ENCODE measurements around the gene CAMK1. TPM values are rescaled to one million over a fixed set of nuclear protein-coding genes. Genes with fewer than 3 reads are reported as not detected.

The CAMK1 gene
- total and polyA plus RNA-seq, 9 of the 15 experiments (the other 6 are each of a cell fraction or from before 2014, with no cell fraction given) = 0.23 to 10.7 (median 6.0) TPM

- TF ChIP-seq PHF8 (IDR thresholded peaks at IDR 0.05; ENCODE audit: borderline replicate concordance, low read length) = peak; percentile 93
- TF ChIP-seq ZBTB9 (CRISPR knock-in tag; IDR thresholded peaks at IDR 0.05) = peak; percentile 82; the same call in 1 of the 2 replicates
- no peak for TF ChIP-seq RHOXF2B (CRISPR knock-in tag; conservative IDR thresholded peaks at IDR 0.05)
- TF ChIP-seq, protein P1, sequence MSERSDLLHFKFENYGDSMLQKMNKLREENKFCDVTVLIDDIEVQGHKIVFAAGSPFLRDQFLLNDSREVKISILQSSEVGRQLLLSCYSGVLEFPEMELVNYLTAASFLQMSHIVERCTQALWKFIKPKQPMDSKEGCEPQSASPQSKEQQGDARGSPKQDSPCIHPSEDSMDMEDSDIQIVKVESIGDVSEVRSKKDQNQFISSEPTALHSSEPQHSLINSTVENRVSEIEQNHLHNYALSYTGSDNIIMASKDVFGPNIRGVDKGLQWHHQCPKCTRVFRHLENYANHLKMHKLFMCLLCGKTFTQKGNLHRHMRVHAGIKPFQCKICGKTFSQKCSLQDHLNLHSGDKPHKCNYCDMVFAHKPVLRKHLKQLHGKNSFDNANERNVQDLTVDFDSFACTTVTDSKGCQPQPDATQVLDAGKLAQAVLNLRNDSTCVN (CRISPR knock-in tag; IDR thresholded peaks at IDR 0.05) = no peak
- peak; percentile 93 for TF ChIP-seq ASH1L (IDR thresholded peaks at IDR 0.05; ENCODE audit: borderline replicate concordance, low read depth, partially characterized antibody)
- peak; percentile 81 for TF ChIP-seq ZHX1 (conservative IDR thresholded peaks at IDR 0.05; ENCODE audit: low read length)
- peak; percentile 95 for TF ChIP-seq TCF7L2 (IDR thresholded peaks at IDR 0.05; ENCODE audit: low read depth, low read length)
- peak; percentile 94 for TF ChIP-seq ELF2 (CRISPR knock-in tag; IDR thresholded peaks at IDR 0.05)
- no peak for TF ChIP-seq NFATC3 (IDR thresholded peaks at IDR 0.05)
- TF ChIP-seq MXI1 (IDR thresholded peaks at IDR 0.05; ENCODE audit: low read depth, low read length) = 0 out of 2 replicates have a peak, but pooled peaks have one; percentile 48
- TF ChIP-seq SIN3B (IDR thresholded peaks at IDR 0.05; ENCODE audit: low read depth) = peak; percentile 40
- no peak for TF ChIP-seq CBX8 (IDR thresholded peaks at IDR 0.05; ENCODE audit: borderline replicate concordance, extremely low read depth, low read depth, low read length, poor library complexity, severe bottlenecking)
- peak; percentile 95; the same call in 1 of the 2 replicates for TF ChIP-seq MBD2 (IDR thresholded peaks at IDR 0.05; ENCODE audit: borderline replicate concordance, low read depth)
- 0 out of 2 replicates have a peak, but pooled peaks have one; percentile 38 for TF ChIP-seq MEF2D (tag; conservative IDR thresholded peaks at IDR 0.05; ENCODE audit: low read depth)
- peak; percentile 72 for TF ChIP-seq SMAD1 (IDR thresholded peaks at IDR 0.05; ENCODE audit: low read depth, low read length, partially characterized antibody)
- 0 out of 2 replicates have a peak, but pooled peaks have one; percentile 35 for TF ChIP-seq ZBTB1 (CRISPR knock-in tag; IDR thresholded peaks at IDR 0.05; ENCODE audit: borderline replicate concordance, low read depth)
- peak; percentile 11; the same call in 1 of the 2 replicates for TF ChIP-seq ESRRA (IDR thresholded peaks at IDR 0.05; ENCODE audit: borderline replicate concordance, low read depth)
- TF ChIP-seq ZNF41 (CRISPR knock-in tag; conservative IDR thresholded peaks at IDR 0.05) = 0 out of 2 replicates have a peak, but pooled peaks have one; percentile 8
These were observed 22.8 kb upstream of the CAMK1 start, which contains the start of the genes ARPC4 and TADA3 (continued) for GRCh38 chr3:9792405-9793160.
